Measurements from ENCODE around the gene TMEM62.

- TF ChIP-seq CTCF (IDR thresholded peaks at IDR 0.05; ENCODE audit: low read depth, low read length) (no peak), POLR2A (IDR thresholded peaks at IDR 0.05; ENCODE audit: extremely low read depth, insufficient read length) (no peak), MYC (IDR thresholded peaks at IDR 0.05; ENCODE audit: low read depth, low read length) (no peak)
Measured at GRCh38 chr15:43199945-43200488, 66.6 kb downstream of the TMEM62 start.

All from NB4 (cell line).